Calu3 (cell line): ENCODE results near the gene ABL1. TPM values are rescaled to one million over a fixed set of nuclear protein-coding genes. Genes with fewer than 3 reads are reported as not detected.

Source experiments
- BruUV-seq: library from RNA; stranded (reverse); fragments of 400-500 nt; replicated peaks from 2 replicates; lab custom pipeline; 2021; lab: Mats Ljungman, UMichigan
- CTCF ChIA-PET: fragments of 300-600 bp; sonication (Branson Sonifier 250); formaldehyde crosslinking; loops from one replicate; lab custom pipeline; 2022; ENCODE audit warnings: antibody characterized with exemption; lab: Charles Lee
- DNase-seq: peaks from one replicate; pipeline ENCODE4 v3.0.0; 2022
- H3K27ac Mint-ChIP-seq: one replicate; pipeline ENCODE4 v1.8.0; 2022; ENCODE audit warnings: mixed read lengths; ENCODE audit not compliant: unreplicated experiment
- H3K27me3 Mint-ChIP-seq: one replicate; pipeline ENCODE4 v1.8.0; 2022; ENCODE audit warnings: mixed read lengths; ENCODE audit not compliant: unreplicated experiment
- H3K36me3 Mint-ChIP-seq: one replicate; pipeline ENCODE4 v1.8.0; 2022; ENCODE audit warnings: mild to moderate bottlenecking, moderate library complexity, mixed read lengths; ENCODE audit not compliant: insufficient read depth, unreplicated experiment
- H3K4me1 Mint-ChIP-seq: one replicate; pipeline ENCODE4 v1.8.0; 2022; ENCODE audit warnings: mild to moderate bottlenecking, low read depth, mixed read lengths; ENCODE audit not compliant: unreplicated experiment
- H3K4me3 Mint-ChIP-seq: one replicate; pipeline ENCODE4 v1.8.0; 2022; ENCODE audit warnings: mild to moderate bottlenecking, low read depth, moderate library complexity, mixed read lengths; ENCODE audit not compliant: unreplicated experiment
- H3K9me3 Mint-ChIP-seq: one replicate; pipeline ENCODE4 v1.8.0; 2022; ENCODE audit warnings: low read depth, mixed read lengths; ENCODE audit not compliant: unreplicated experiment
- CTCF ChIP-seq: fragments of 200-600 bp; IDR thresholded peaks from one replicate; pipeline ENCODE4 v1.8.0; 2022; ENCODE audit warnings: antibody characterized with exemption; ENCODE audit not compliant: unreplicated experiment
- intact Hi-C: fragments of 100-400 bp; cut with micrococcal nuclease; formaldehyde crosslinking; loops from one replicate; pipeline ENCODE4 v1.10.0; 2022; ENCODE audit not compliant: unreplicated experiment
- total RNA-seq: library from RNA; stranded (reverse); gene quantifications from 2 replicates; pipeline ENCODE4 v1.2.3, GENCODE V29; 2022

Gene ABL1
- total RNA-seq, 1 experiment from 2014 or later: 30.0 TPM

- Mint-ChIP-seq H3K36me3 (peaks cover 6% of the 10 kb centered on the region), H3K4me3 (no peak overlapping the region), H3K4me1 (peaks cover 8% of the 10 kb centered on the region), H3K9me3 (no peaks in the 10 kb centered on the region), H3K27ac (no peak overlapping the region), H3K27me3 (no peaks in the 10 kb centered on the region)
- BruUV-seq: no TSS peak
- DNase-seq: no peak
- intact Hi-C loops: loop anchor here (2.0 to 5.0 kb wide), 4 partner anchors 73 to 181 kb away; partner anchors contain the start of gene FIBCD1
- CTCF ChIA-PET: interaction anchor here (0.7 to 1.0 kb wide), 7 partner anchors 54 to 165 kb away, joined by 3 to 9 read pairs (median 5); no protein-coding TSS in a partner anchor
- TF ChIP-seq CTCF: no peak
Measured at GRCh38 chr9:130865921-130866320, 30.9 kb downstream of the ABL1 start.

- Mint-ChIP-seq H3K27me3 (no peaks in the 10 kb centered on the region), H3K4me1 (peaks cover 8% of the 10 kb centered on the region), H3K4me3 (no peak overlapping the region), H3K36me3 (peaks cover 6% of the 10 kb centered on the region), H3K27ac (no peak overlapping the region), H3K9me3 (no peaks in the 10 kb centered on the region)
- peak; percentile 77 for TF ChIP-seq CTCF
- CTCF ChIA-PET: interaction anchor here (0.6 to 1.0 kb wide), 15 partner anchors 8 to 180 kb away, joined by 3 to 9 read pairs (median 4); no protein-coding TSS in a partner anchor
- no TSS peak for BruUV-seq
- DNase-seq: peak; percentile 80
- intact Hi-C loops: loop anchor here (2.0 to 5.0 kb wide), 4 partner anchors 72 to 181 kb away; partner anchors contain the start of gene FIBCD1
Measured at GRCh38 chr9:130866474-130866965, 31.5 kb downstream of the ABL1 start.

- CTCF ChIA-PET: no interaction called here
- DNase-seq: no peak
- Mint-ChIP-seq H3K9me3 (no peaks in the 10 kb centered on the region), H3K4me1 (peaks cover 8% of the 10 kb centered on the region), H3K4me3 (no peak overlapping the region), H3K27me3 (no peaks in the 10 kb centered on the region), H3K27ac (no peak overlapping the region), H3K36me3 (peaks cover 15% of the 10 kb centered on the region)
- no peak for TF ChIP-seq CTCF
- intact Hi-C loops: loop anchor here (2.0 to 5.0 kb wide), 4 partner anchors 71 to 180 kb away; partner anchors contain the start of gene FIBCD1
- BruUV-seq: no TSS peak
Measured at GRCh38 chr9:130867556-130867955, 32.5 kb downstream of the ABL1 start.

DNA sequence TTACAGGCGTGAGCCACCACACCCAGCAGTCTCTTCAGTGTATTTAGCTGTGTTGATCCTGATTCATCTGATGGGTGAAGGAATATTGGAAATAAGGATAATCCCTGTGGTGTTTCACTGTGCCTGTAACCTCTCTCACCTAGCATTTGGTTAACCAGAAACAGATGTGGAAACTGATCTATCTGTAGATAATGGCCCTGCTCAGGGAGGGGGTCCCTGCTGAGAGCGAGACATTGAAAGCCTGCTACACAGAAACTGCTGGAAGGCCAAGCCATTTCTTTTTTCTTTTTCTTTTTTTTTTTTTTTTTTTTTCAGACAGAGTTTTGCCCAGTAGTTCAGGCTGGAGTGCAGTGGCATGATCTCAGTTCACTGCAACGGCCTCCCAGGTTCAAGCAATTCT lies 33.2 kb downstream of the ABL1 start:
- CTCF ChIA-PET: no interaction called here
- H3K27me3 Mint-ChIP-seq: no peaks in the 10 kb centered on the region
- BruUV-seq: no TSS peak
- peaks cover 8% of the 10 kb centered on the region for H3K4me1 Mint-ChIP-seq
- intact Hi-C loops: loop anchor here (5.0 kb wide), 2 partner anchors 129 to 179 kb away; no protein-coding TSS in a partner anchor
- DNase-seq: no peak
- H3K36me3 Mint-ChIP-seq: peaks cover 15% of the 10 kb centered on the region
- TF ChIP-seq CTCF: no peak
- no peak overlapping the region for H3K27ac Mint-ChIP-seq
- no peaks in the 10 kb centered on the region for H3K9me3 Mint-ChIP-seq
- H3K4me3 Mint-ChIP-seq: no peak overlapping the region
